Measurements from ENCODE around the gene SKAP2.

DNA sequence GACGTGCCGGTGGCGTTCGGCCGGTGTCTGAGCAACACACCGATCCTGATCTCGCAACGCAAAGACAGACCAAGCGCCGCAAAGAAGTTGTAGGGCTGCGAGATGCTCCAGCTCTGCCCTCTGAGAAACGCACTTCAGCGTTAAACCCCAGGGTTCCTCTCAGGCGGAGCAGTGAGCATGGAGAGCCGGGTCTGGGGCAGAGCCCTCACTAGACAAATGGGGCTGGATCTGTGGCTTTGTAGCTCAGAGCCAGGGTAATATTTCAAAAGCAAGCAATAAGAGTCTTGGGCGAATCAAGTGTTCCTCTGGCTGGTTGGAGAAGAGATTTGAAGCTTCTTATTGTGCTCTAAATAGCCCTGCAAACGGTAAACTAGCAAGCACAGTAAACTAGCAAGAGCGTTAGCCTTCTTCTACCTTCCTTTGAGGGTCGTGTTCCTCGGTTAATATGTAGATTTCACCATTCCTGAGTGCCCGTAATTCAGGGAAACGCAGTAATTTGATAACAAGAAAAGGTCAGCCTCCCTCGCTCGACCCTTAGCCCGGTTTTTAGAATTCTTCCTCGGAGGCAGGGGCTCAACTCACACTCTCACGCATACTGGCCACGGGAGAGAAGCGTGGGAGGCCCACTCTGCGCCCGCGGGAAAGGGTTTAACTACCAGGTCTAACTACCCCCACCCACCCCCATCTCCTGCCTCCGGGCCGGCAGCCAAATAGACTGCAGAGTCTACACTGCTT, 6.7 kb downstream of the SKAP2 start:
- TF ChIP-seq CTCF (IDR thresholded peaks at IDR 0.05) (no peak), POLR2A (IDR thresholded peaks at IDR 0.05) (no peak), POLR2AphosphoS5 (IDR thresholded peaks at IDR 0.05) (no peak), EP300 (IDR thresholded peaks at IDR 0.05) (no peak)
